ENCODE measurements around the gene HLA-DMB.
A peak's percentile ranks its signal among the peaks of the same experiment; 100 is the strongest.

HLA-DMB gene

GRCh38 chr6:32940656-32941213 is at the start of gene HLA-DMB:
HLA-DMB (minus strand) TSS chr6:32941028; CDS start chr6:32940807, 221 bp downstream.
- TF ChIP-seq TCF4 (CRISPR knock-in tag; IDR thresholded peaks at IDR 0.05; ENCODE audit: borderline replicate concordance) (no peak), SNAI2 (CRISPR knock-in tag; IDR thresholded peaks at IDR 0.05) (no peak), ZNF565 (CRISPR knock-in tag; conservative IDR thresholded peaks at IDR 0.05; ENCODE audit: low read depth) (no peak), CREB5 (CRISPR knock-in tag; IDR thresholded peaks at IDR 0.05; ENCODE audit: low read depth) (no peak), BACH2 (CRISPR knock-in tag; IDR thresholded peaks at IDR 0.05; ENCODE audit: borderline replicate concordance) (no peak)
- peak; percentile 99 for ATAC-seq

DNA sequence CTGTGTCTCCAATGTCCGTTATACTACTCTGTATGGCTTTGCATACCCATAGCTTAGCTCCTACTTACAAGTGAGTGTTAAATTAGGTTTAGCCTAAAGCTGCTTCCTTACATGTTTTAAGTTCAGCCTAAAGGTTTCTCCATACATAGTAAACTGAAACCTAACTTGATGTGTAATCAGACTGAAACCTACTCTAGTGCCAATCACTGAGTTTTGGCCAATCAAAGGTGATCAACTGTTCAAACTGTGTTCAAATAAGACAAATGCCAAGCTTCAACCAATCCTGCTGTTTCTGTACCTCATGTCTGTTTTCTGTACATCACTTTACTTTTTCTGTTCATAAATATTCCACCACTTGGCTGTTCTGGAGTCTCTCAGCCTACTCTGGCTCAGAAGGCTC is 48.5 kb upstream of the HLA-DMB start:
- ATAC-seq: no peak
- TF ChIP-seq ZNF565 (CRISPR knock-in tag; conservative IDR thresholded peaks at IDR 0.05; ENCODE audit: low read depth): no peak
- TF ChIP-seq TCF4 (CRISPR knock-in tag; IDR thresholded peaks at IDR 0.05; ENCODE audit: borderline replicate concordance): no peak
- no peak for TF ChIP-seq POU6F1 (CRISPR knock-in tag; IDR thresholded peaks at IDR 0.05; ENCODE audit: borderline replicate concordance, low read depth)
- no peak for TF ChIP-seq OSR1 (CRISPR knock-in tag; IDR thresholded peaks at IDR 0.05)
- TF ChIP-seq ZC3H10 (CRISPR knock-in tag; IDR thresholded peaks at IDR 0.05): no peak
- no peak for TF ChIP-seq ZFP3 (CRISPR knock-in tag; IDR thresholded peaks at IDR 0.05)
- TF ChIP-seq SNAI2 (CRISPR knock-in tag; IDR thresholded peaks at IDR 0.05): no peak
- TF ChIP-seq, protein P1, sequence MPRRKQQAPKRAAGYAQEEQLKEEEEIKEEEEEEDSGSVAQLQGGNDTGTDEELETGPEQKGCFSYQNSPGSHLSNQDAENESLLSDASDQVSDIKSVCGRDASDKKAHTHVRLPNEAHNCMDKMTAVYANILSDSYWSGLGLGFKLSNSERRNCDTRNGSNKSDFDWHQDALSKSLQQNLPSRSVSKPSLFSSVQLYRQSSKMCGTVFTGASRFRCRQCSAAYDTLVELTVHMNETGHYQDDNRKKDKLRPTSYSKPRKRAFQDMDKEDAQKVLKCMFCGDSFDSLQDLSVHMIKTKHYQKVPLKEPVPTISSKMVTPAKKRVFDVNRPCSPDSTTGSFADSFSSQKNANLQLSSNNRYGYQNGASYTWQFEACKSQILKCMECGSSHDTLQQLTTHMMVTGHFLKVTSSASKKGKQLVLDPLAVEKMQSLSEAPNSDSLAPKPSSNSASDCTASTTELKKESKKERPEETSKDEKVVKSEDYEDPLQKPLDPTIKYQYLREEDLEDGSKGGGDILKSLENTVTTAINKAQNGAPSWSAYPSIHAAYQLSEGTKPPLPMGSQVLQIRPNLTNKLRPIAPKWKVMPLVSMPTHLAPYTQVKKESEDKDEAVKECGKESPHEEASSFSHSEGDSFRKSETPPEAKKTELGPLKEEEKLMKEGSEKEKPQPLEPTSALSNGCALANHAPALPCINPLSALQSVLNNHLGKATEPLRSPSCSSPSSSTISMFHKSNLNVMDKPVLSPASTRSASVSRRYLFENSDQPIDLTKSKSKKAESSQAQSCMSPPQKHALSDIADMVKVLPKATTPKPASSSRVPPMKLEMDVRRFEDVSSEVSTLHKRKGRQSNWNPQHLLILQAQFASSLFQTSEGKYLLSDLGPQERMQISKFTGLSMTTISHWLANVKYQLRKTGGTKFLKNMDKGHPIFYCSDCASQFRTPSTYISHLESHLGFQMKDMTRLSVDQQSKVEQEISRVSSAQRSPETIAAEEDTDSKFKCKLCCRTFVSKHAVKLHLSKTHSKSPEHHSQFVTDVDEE (CRISPR knock-in tag; IDR thresholded peaks at IDR 0.05): no peak
- TF ChIP-seq, protein P2, sequence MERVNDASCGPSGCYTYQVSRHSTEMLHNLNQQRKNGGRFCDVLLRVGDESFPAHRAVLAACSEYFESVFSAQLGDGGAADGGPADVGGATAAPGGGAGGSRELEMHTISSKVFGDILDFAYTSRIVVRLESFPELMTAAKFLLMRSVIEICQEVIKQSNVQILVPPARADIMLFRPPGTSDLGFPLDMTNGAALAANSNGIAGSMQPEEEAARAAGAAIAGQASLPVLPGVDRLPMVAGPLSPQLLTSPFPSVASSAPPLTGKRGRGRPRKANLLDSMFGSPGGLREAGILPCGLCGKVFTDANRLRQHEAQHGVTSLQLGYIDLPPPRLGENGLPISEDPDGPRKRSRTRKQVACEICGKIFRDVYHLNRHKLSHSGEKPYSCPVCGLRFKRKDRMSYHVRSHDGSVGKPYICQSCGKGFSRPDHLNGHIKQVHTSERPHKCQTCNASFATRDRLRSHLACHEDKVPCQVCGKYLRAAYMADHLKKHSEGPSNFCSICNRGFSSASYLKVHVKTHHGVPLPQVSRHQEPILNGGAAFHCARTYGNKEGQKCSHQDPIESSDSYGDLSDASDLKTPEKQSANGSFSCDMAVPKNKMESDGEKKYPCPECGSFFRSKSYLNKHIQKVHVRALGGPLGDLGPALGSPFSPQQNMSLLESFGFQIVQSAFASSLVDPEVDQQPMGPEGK (CRISPR knock-in tag; IDR thresholded peaks at IDR 0.05; ENCODE audit: borderline replicate concordance): no peak
- TF ChIP-seq CREB5 (CRISPR knock-in tag; IDR thresholded peaks at IDR 0.05; ENCODE audit: low read depth): no peak
- TF ChIP-seq ARNTL (CRISPR knock-in tag; IDR thresholded peaks at IDR 0.05; ENCODE audit: borderline replicate concordance, low read depth): no peak
- TF ChIP-seq ESRRG (CRISPR knock-in tag; IDR thresholded peaks at IDR 0.05): no peak
- TF ChIP-seq CSDC2 (CRISPR knock-in tag; IDR thresholded peaks at IDR 0.05): no peak

- peak; percentile 83 for ATAC-seq
- TF ChIP-seq RARB (CRISPR knock-in tag; IDR thresholded peaks at IDR 0.05): no peak
- no peak for TF ChIP-seq PPARA (CRISPR knock-in tag; IDR thresholded peaks at IDR 0.05; ENCODE audit: borderline replicate concordance)
- TF ChIP-seq CREB5 (CRISPR knock-in tag; IDR thresholded peaks at IDR 0.05; ENCODE audit: low read depth): no peak
- no peak for TF ChIP-seq TOX (CRISPR knock-in tag; IDR thresholded peaks at IDR 0.05; ENCODE audit: borderline replicate concordance)
- no peak for TF ChIP-seq OSR1 (CRISPR knock-in tag; IDR thresholded peaks at IDR 0.05)
- no peak for TF ChIP-seq ZFP3 (CRISPR knock-in tag; IDR thresholded peaks at IDR 0.05)
- TF ChIP-seq, protein P2 (CRISPR knock-in tag; IDR thresholded peaks at IDR 0.05; ENCODE audit: borderline replicate concordance): no peak
- TF ChIP-seq ESRRG (CRISPR knock-in tag; IDR thresholded peaks at IDR 0.05): no peak
Measured at GRCh38 chr6:32984622-32985389, 44.0 kb upstream of the HLA-DMB start.

All from SK-N-SH treated with all-trans-retinoic acid at 6 μM for 48 hours (cell line).